HEK293 (cell line): Measurements from ENCODE around the gene ZSWIM3.

Experiments
- GLIS2 ChIP-seq: fragments of 450-650 bp; formaldehyde crosslinking; IDR thresholded peaks from 2 replicates; pipeline ENCODE4 v1.5.1; 2016; ENCODE audit warnings: missing biosample characterization, missing genetic modification characterization
- KLF1 ChIP-seq: fragments of 450-650 bp; formaldehyde crosslinking; IDR thresholded peaks from 2 replicates; pipeline ENCODE4 v1.5.1; 2016; ENCODE audit warnings: missing biosample characterization, missing genetic modification characterization
- MYNN ChIP-seq: fragments of 450-650 bp; formaldehyde crosslinking; IDR thresholded peaks from 2 replicates; pipeline ENCODE4 v1.5.1; 2016; ENCODE audit warnings: missing biosample characterization, missing genetic modification characterization, borderline replicate concordance
- MZF1 ChIP-seq: fragments of 450-650 bp; formaldehyde crosslinking; IDR thresholded peaks from 2 replicates; pipeline ENCODE4 v1.5.1; 2017; ENCODE audit warnings: missing biosample characterization, missing genetic modification characterization, borderline replicate concordance
- OSR2 ChIP-seq: fragments of 450-650 bp; formaldehyde crosslinking; IDR thresholded peaks from 2 replicates; pipeline ENCODE4 v1.5.1; 2016; ENCODE audit warnings: missing biosample characterization, missing genetic modification characterization
- REST ChIP-seq: fragments of 450-650 bp; formaldehyde crosslinking; IDR thresholded peaks from 2 replicates; pipeline ENCODE4 v1.5.1; 2016; ENCODE audit warnings: missing biosample characterization, missing genetic modification characterization
- SP7 ChIP-seq: fragments of 450-650 bp; formaldehyde crosslinking; IDR thresholded peaks from 2 replicates; pipeline ENCODE4 v1.5.1; 2016; ENCODE audit warnings: missing biosample characterization, missing genetic modification characterization
- TCF7L2 ChIP-seq: IDR thresholded peaks from 2 replicates; pipeline ENCODE4 v1.6.1; 2011; ENCODE audit warnings: low read depth, mild to moderate bottlenecking, inconsistent platforms, low read length, moderate library complexity, borderline replicate concordance
- WT1 ChIP-seq: fragments of 450-650 bp; formaldehyde crosslinking; IDR thresholded peaks from 2 replicates; pipeline ENCODE4 v1.5.1; 2016; ENCODE audit warnings: missing biosample characterization, missing genetic modification characterization
- ZBTB21 ChIP-seq: fragments of 450-650 bp; formaldehyde crosslinking; IDR thresholded peaks from 2 replicates; pipeline ENCODE4 v1.5.1; 2017; ENCODE audit warnings: missing biosample characterization, missing genetic modification characterization
- ZNF146 ChIP-seq: fragments of 450-650 bp; formaldehyde crosslinking; IDR thresholded peaks from 2 replicates; pipeline ENCODE4 v1.5.1; 2016; ENCODE audit warnings: missing biosample characterization, missing genetic modification characterization
- ZNF169 ChIP-seq: fragments of 450-650 bp; formaldehyde crosslinking; IDR thresholded peaks from 2 replicates; pipeline ENCODE4 v1.5.1; 2016; ENCODE audit warnings: missing biosample characterization, missing genetic modification characterization
- ZNF175 ChIP-seq: fragments of 450-650 bp; formaldehyde crosslinking; IDR thresholded peaks from 2 replicates; pipeline ENCODE4 v1.5.1; 2016; ENCODE audit warnings: missing biosample characterization, missing genetic modification characterization
- ZNF214 ChIP-seq: fragments of 450-650 bp; formaldehyde crosslinking; IDR thresholded peaks from 2 replicates; pipeline ENCODE4 v1.5.1; 2017; ENCODE audit warnings: missing biosample characterization, mild to moderate bottlenecking, missing genetic modification characterization, borderline replicate concordance
- ZNF23 ChIP-seq: fragments of 450-650 bp; formaldehyde crosslinking; IDR thresholded peaks from 2 replicates; pipeline ENCODE4 v1.5.1; 2016; ENCODE audit warnings: missing biosample characterization, missing genetic modification characterization, borderline replicate concordance
- ZNF341 ChIP-seq: fragments of 450-650 bp; formaldehyde crosslinking; IDR thresholded peaks from 2 replicates; pipeline ENCODE4; 2016; ENCODE audit warnings: low read depth, missing biosample characterization, missing genetic modification characterization
- ZNF362 ChIP-seq: fragments of 450-650 bp; formaldehyde crosslinking; IDR thresholded peaks from 2 replicates; pipeline ENCODE4 v1.5.1; 2016; ENCODE audit warnings: missing biosample characterization, missing genetic modification characterization
- ZNF391 ChIP-seq: fragments of 450-650 bp; formaldehyde crosslinking; IDR thresholded peaks from 2 replicates; pipeline ENCODE4 v1.5.1; 2016; ENCODE audit warnings: low read depth, missing biosample characterization, missing genetic modification characterization, borderline replicate concordance
- ZNF530 ChIP-seq: fragments of 450-650 bp; formaldehyde crosslinking; IDR thresholded peaks from 2 replicates; pipeline ENCODE4 v1.5.1; 2016; ENCODE audit warnings: low read depth, missing biosample characterization, missing genetic modification characterization
- ZNF548 ChIP-seq: fragments of 450-650 bp; formaldehyde crosslinking; IDR thresholded peaks from 2 replicates; pipeline ENCODE4 v1.5.1; 2016; ENCODE audit warnings: missing biosample characterization, missing genetic modification characterization
- ZNF549 ChIP-seq: fragments of 450-650 bp; IDR thresholded peaks from 2 replicates; pipeline ENCODE4 v1.5.1; 2018; ENCODE audit warnings: missing biosample characterization, missing genetic modification characterization, mild to moderate bottlenecking, inconsistent platforms, moderate library complexity
- ZNF561 ChIP-seq: fragments of 450-650 bp; IDR thresholded peaks from 2 replicates; pipeline ENCODE4 v1.5.1; 2018; ENCODE audit warnings: missing biosample characterization, missing genetic modification characterization, borderline replicate concordance
- ZNF596 ChIP-seq: fragments of 450-650 bp; IDR thresholded peaks from 2 replicates; pipeline ENCODE4 v1.5.0; 2018; ENCODE audit warnings: missing biosample characterization, mild to moderate bottlenecking, missing genetic modification characterization, moderate library complexity
- ZNF600 ChIP-seq: fragments of 450-650 bp; formaldehyde crosslinking; IDR thresholded peaks from 2 replicates; pipeline ENCODE4 v1.5.1; 2016; ENCODE audit warnings: missing biosample characterization, missing genetic modification characterization
- ZNF660 ChIP-seq: fragments of 450-650 bp; IDR thresholded peaks from 2 replicates; pipeline ENCODE4 v1.5.1; 2018; ENCODE audit warnings: missing biosample characterization, mild to moderate bottlenecking, missing genetic modification characterization
- ZNF664 ChIP-seq: fragments of 450-650 bp; formaldehyde crosslinking; IDR thresholded peaks from 2 replicates; pipeline ENCODE4 v1.5.1; 2016; ENCODE audit warnings: missing biosample characterization, missing genetic modification characterization
- ZNF777 ChIP-seq: fragments of 450-650 bp; formaldehyde crosslinking; IDR thresholded peaks from 2 replicates; pipeline ENCODE4 v1.5.1; 2017; ENCODE audit warnings: missing biosample characterization, missing genetic modification characterization, borderline replicate concordance
- TF ChIP-seq, protein P1 (sequence below): fragments of 450-650 bp; formaldehyde crosslinking; conservative IDR thresholded peaks from 2 replicates; pipeline ENCODE4 v1.5.1; 2016; ENCODE audit warnings: low read depth, missing biosample characterization, missing genetic modification characterization
- TF ChIP-seq, protein P2 (sequence below): fragments of 450-650 bp; formaldehyde crosslinking; IDR thresholded peaks from 2 replicates; pipeline ENCODE4 v1.5.1; 2016; ENCODE audit warnings: missing biosample characterization, missing genetic modification characterization
- TF ChIP-seq, protein P3 (sequence below): fragments of 450-650 bp; formaldehyde crosslinking; IDR thresholded peaks from 2 replicates; pipeline ENCODE4 v1.5.1; 2017; ENCODE audit warnings: missing biosample characterization, missing genetic modification characterization

The ZSWIM3 gene

DNA sequence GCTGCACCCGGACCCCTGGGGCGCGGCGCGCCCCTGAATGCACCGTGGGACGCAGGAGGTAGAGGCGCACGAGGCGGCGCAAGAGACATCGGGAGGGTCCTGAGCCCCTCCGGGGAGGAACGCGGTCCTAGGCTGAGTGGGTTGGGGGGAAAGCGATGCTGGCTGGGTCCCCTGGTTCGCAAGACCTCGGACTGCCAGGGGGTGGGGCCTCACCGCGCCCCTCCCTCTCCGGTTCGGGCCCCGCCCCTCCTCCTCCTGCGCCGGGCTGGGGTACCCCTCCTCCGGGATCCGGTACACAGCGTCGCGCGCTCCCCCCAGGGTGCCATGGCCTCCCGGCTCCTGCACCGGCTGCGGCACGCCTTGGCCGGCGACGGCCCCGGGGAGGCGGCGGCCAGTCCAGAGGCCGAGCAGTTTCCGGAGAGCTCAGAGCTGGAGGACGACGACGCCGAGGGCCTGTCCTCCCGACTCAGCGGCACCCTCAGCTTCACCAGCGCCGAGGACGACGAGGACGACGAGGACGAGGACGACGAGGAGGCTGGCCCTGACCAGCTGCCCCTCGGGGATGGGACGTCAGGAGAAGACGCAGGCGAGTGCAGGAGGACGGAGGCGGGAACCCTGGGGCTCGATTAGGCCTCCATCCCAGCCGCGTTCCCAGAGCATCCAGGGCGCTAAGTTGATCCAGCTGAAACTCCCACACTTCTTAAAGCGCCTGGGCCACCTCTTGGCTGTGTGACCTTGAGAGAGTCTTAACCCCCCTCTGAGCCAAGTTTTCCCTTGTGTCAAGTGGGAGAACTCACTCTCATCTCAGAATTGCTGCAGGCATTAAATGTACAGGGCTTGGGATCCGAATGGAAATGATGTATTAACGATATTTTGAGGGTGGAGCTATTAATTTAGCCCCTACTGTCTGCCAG is 23.3 kb upstream of the ZSWIM3 start (continued):
- TF ChIP-seq, protein P1, sequence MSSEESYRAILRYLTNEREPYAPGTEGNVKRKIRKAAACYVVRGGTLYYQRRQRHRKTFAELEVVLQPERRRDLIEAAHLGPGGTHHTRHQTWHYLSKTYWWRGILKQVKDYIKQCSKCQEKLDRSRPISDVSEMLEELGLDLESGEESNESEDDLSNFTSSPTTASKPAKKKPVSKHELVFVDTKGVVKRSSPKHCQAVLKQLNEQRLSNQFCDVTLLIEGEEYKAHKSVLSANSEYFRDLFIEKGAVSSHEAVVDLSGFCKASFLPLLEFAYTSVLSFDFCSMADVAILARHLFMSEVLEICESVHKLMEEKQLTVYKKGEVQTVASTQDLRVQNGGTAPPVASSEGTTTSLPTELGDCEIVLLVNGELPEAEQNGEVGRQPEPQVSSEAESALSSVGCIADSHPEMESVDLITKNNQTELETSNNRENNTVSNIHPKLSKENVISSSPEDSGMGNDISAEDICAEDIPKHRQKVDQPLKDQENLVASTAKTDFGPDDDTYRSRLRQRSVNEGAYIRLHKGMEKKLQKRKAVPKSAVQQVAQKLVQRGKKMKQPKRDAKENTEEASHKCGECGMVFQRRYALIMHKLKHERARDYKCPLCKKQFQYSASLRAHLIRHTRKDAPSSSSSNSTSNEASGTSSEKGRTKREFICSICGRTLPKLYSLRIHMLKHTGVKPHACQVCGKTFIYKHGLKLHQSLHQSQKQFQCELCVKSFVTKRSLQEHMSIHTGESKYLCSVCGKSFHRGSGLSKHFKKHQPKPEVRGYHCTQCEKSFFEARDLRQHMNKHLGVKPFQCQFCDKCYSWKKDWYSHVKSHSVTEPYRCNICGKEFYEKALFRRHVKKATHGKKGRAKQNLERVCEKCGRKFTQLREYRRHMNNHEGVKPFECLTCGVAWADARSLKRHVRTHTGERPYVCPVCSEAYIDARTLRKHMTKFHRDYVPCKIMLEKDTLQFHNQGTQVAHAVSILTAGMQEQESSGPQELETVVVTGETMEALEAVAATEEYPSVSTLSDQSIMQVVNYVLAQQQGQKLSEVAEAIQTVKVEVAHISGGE: peak; percentile 65
- no peak for TF ChIP-seq REST (tag by site-specific recombination)
- TF ChIP-seq MYNN (tag by site-specific recombination): no peak
- TF ChIP-seq ZNF175 (tag by site-specific recombination): no peak
- TF ChIP-seq ZNF549: no peak
- TF ChIP-seq ZNF341 (tag by site-specific recombination): no peak
- no peak for TF ChIP-seq ZNF664 (tag by site-specific recombination)
- TF ChIP-seq ZBTB21 (tag by site-specific recombination): no peak
- TF ChIP-seq ZNF530 (tag by site-specific recombination): no peak
- no peak for TF ChIP-seq ZNF548 (tag by site-specific recombination)
- TF ChIP-seq KLF1 (tag by site-specific recombination): peak; percentile 39
- no peak for TF ChIP-seq ZNF23 (tag by site-specific recombination)
- TF ChIP-seq ZNF596 (tag by site-specific recombination): no peak
- no peak for TF ChIP-seq ZNF146
- TF ChIP-seq, protein P2, sequence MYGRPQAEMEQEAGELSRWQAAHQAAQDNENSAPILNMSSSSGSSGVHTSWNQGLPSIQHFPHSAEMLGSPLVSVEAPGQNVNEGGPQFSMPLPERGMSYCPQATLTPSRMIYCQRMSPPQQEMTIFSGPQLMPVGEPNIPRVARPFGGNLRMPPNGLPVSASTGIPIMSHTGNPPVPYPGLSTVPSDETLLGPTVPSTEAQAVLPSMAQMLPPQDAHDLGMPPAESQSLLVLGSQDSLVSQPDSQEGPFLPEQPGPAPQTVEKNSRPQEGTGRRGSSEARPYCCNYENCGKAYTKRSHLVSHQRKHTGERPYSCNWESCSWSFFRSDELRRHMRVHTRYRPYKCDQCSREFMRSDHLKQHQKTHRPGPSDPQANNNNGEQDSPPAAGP (tag by site-specific recombination): 0 out of 2 replicates have a peak, but pooled peaks have one; percentile 46
- no peak for TF ChIP-seq ZNF214 (tag by site-specific recombination)
- TF ChIP-seq ZNF600 (tag by site-specific recombination): 0 out of 2 replicates have a peak, but pooled peaks have one; percentile 22
- no peak for TF ChIP-seq ZNF660 (tag by site-specific recombination)
- TF ChIP-seq ZNF777 (tag by site-specific recombination): no peak; the same call in 1 of the 2 replicates
- no peak for TF ChIP-seq ZNF391 (tag by site-specific recombination)
- no peak for TF ChIP-seq OSR2
- TF ChIP-seq MZF1 (tag by site-specific recombination): no peak
- peak; percentile 33; the same call in 1 of the 2 replicates for TF ChIP-seq SP7 (tag by site-specific recombination)
- TF ChIP-seq, protein P3, sequence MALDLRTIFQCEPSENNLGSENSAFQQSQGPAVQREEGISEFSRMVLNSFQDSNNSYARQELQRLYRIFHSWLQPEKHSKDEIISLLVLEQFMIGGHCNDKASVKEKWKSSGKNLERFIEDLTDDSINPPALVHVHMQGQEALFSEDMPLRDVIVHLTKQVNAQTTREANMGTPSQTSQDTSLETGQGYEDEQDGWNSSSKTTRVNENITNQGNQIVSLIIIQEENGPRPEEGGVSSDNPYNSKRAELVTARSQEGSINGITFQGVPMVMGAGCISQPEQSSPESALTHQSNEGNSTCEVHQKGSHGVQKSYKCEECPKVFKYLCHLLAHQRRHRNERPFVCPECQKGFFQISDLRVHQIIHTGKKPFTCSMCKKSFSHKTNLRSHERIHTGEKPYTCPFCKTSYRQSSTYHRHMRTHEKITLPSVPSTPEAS (tag by site-specific recombination): no peak
- TF ChIP-seq ZNF169 (tag by site-specific recombination): no peak
- TF ChIP-seq ZNF362: no peak
- TF ChIP-seq WT1 (tag by site-specific recombination): no peak
- peak; percentile 88; the same call in 1 of the 2 replicates for TF ChIP-seq ZNF561 (tag by site-specific recombination)
- TF ChIP-seq TCF7L2: no peak
- TF ChIP-seq GLIS2 (tag by site-specific recombination): peak; percentile 99
